Common myeloid progenitor, CD34-positive (primary cell): ENCODE measurements around the gene FN3K.

Experiments
- CTCF ChIA-PET: fragments of 350-600 bp; sonication (Branson Sonifier 250); formaldehyde crosslinking; loops from one replicate; lab custom pipeline; 2021; ENCODE audit warnings: antibody characterized with exemption; lab: Charles Lee
- POLR2A ChIA-PET: fragments of 350-600 bp; sonication (Branson Sonifier 250); formaldehyde crosslinking; loops from one replicate; lab custom pipeline; 2021; ENCODE audit warnings: antibody characterized with exemption; lab: Charles Lee
- DNase-seq, 3 donors: peaks; one replicate each; pipeline versions ENCODE4 v3.0.0 to v3.0.0-alpha.2; 2013
- H3K27ac ChIP-seq, 2 experiments: 1 replicate in 1 of 2; 2 replicates in 1 of 2; pipeline ENCODE4 v1.7.0; 2013; ENCODE audit warnings: inconsistent platforms in 2 of 2, low read length in 2 of 2, mild to moderate bottlenecking in 2 of 2, low read depth in 1 of 2, moderate library complexity in 1 of 2; ENCODE audit not compliant: severe bottlenecking in 2 of 2, insufficient read depth in 1 of 2, poor library complexity in 1 of 2
- H3K27me3 ChIP-seq, 5 experiments: replicated peaks in 2 of 5; 1 replicate in 3 of 5; 2 replicates in 2 of 5; pipeline versions ENCODE4 v1.6.1 to v1.7.0; 2013; ENCODE audit warnings: low read length in 4 of 5, mild to moderate bottlenecking in 2 of 5, moderate library complexity in 2 of 5, inconsistent platforms in 1 of 5; ENCODE audit not compliant: insufficient read depth in 5 of 5, control insufficient read depth in 4 of 5
- H3K36me3 ChIP-seq, 4 experiments: 1 replicate in 2 of 4; 2 replicates in 2 of 4; pipeline versions ENCODE4 v1.6.1 to v1.7.0; 2013; ENCODE audit warnings: low read length in 3 of 4, control low read depth in 1 of 4, mild to moderate bottlenecking in 1 of 4; ENCODE audit not compliant: control insufficient read depth in 4 of 4, insufficient read depth in 4 of 4
- H3K4me1 ChIP-seq, 4 experiments: 1 replicate in 3 of 4; 2 replicates in 1 of 4; pipeline versions ENCODE4 v1.6.1 to v1.7.1; 2013; ENCODE audit warnings: low read length in 3 of 4, mild to moderate bottlenecking in 3 of 4, control low read depth in 1 of 4, inconsistent platforms in 1 of 4, moderate library complexity in 1 of 4; ENCODE audit not compliant: control insufficient read depth in 4 of 4, insufficient read depth in 4 of 4; ENCODE audit errors: control extremely low read depth in 1 of 4
- H3K4me3 ChIP-seq, 7 experiments: 1 replicate in 4 of 7; 2 replicates in 3 of 7; pipeline versions ENCODE4 v1.5.1 to v1.7.0; 2013; ENCODE audit warnings: mild to moderate bottlenecking in 7 of 7, low read length in 6 of 7, moderate library complexity in 6 of 7, inconsistent platforms in 2 of 7, low read depth in 2 of 7, control low read depth in 1 of 7; ENCODE audit not compliant: insufficient read depth in 4 of 7, control insufficient read depth in 1 of 7; ENCODE audit errors: extremely low read depth in 1 of 7
- H3K9me3 ChIP-seq, 5 experiments: 1 replicate in 4 of 5; 2 replicates in 1 of 5; pipeline versions ENCODE4 v1.6.1 to v1.7.1; 2013; ENCODE audit warnings: low read length in 4 of 5, mild to moderate bottlenecking in 2 of 5, inconsistent platforms in 1 of 5, low read depth in 1 of 5, moderate library complexity in 1 of 5; ENCODE audit not compliant: control insufficient read depth in 4 of 5, insufficient read depth in 2 of 5; ENCODE audit errors: control extremely low read depth in 1 of 5
- WGBS: methylation state at CpG from one replicate; pipeline ENCODE4 v1.1.5; 2013; ENCODE audit not compliant: insufficient coverage; 5-methylcytosine and 5-hydroxymethylcytosine counted together

FN3K gene

GRCh38 chr17:82713071-82713723 lies 22.2 kb upstream of the FN3K start:
- POLR2A ChIA-PET: no interaction called here

GRCh38 chr17:82716203-82717010 lies 19.0 kb upstream of the FN3K start, which contains the start of gene FN3KRP:
Gene FN3KRP (plus strand): TSS chr17:82716706. CDS start chr17:82716756, 50 bp downstream.
- Histone ChIP-seq H3K9me3 (no peaks in the 10 kb centered on the region), H3K27ac (peak within 1 kb of the TSS in 1 of 2 experiments; percentile 77), H3K27me3 (no peaks in the 10 kb centered on the region), H3K36me3 (peaks cover 0 to 22% (median 17%) of the 10 kb centered on the region in 4 experiments), H3K4me1 (peaks cover 1 to 20% (median 16%) of the 10 kb centered on the region in 4 experiments), H3K4me3 (peak within 1 kb of the TSS; percentile 68 to 92 (median 85))
- WGBS: under 1% methylated on average over 39 of the region's 75 CpGs
- ChIA-PET POLR2A (interaction anchor here (0.6 to 1.0 kb wide), 3 partner anchors 19 to 36 kb away, joined by 3 read pairs; partner anchors contain the start of gene FN3K), CTCF (interaction anchor here (1.1 to 1.8 kb wide), 6 partner anchors 9 to 61 kb away, joined by 3 to 6 read pairs (median 4); no protein-coding TSS in a partner anchor)
- peak; percentile 96 to 98 (median 96) for DNase-seq

More at GRCh38 chr17:82713071-82713723, 22.2 kb upstream of the FN3K start:
- no peak for DNase-seq
- H3K27ac ChIP-seq: no peak overlapping the region
- H3K36me3 ChIP-seq: no peaks in the 10 kb centered on the region
- 95% methylated on average over 35 of the region's 35 CpGs for WGBS
- no peak overlapping the region for H3K4me3 ChIP-seq
- H3K9me3 ChIP-seq: no peaks in the 10 kb centered on the region
- CTCF ChIA-PET: interaction anchor here (0.5 to 1.2 kb wide), 3 partner anchors 20 to 304 kb away, joined by 3 read pairs; no protein-coding TSS in a partner anchor
- H3K4me1 ChIP-seq: peaks cover 1 to 19% (median 16%) of the 10 kb centered on the region in 4 experiments
- H3K27me3 ChIP-seq: no peaks in the 10 kb centered on the region

GRCh38 chr17:82718986-82719685 lies 16.3 kb upstream of the FN3K start:
- Histone ChIP-seq H3K36me3 (peaks cover 2 to 40% (median 27%) of the 10 kb centered on the region in 4 experiments), H3K27ac (no peak overlapping the region), H3K27me3 (no peaks in the 10 kb centered on the region), H3K9me3 (no peaks in the 10 kb centered on the region), H3K4me1 (peaks cover 1 to 20% (median 16%) of the 10 kb centered on the region in 4 experiments), H3K4me3 (no peak overlapping the region)
- ChIA-PET CTCF (interaction anchor here (0.6 kb wide), 1 partner anchor 53 kb away, joined by 3 read pairs; no protein-coding TSS in a partner anchor), POLR2A (no interaction called here)
- DNase-seq: no peak
- 99% methylated on average over 14 of the region's 18 CpGs for WGBS

GRCh38 chr17:82720204-82720603 lies 15.2 kb upstream of the FN3K start:
- CTCF ChIA-PET: no interaction called here
- H3K27ac ChIP-seq: no peak overlapping the region
- H3K36me3 ChIP-seq: peaks cover 2 to 40% (median 27%) of the 10 kb centered on the region in 4 experiments

GRCh38 chr17:82722341-82723013 lies 12.9 kb upstream of the FN3K start:
- Histone ChIP-seq H3K27ac (no peak overlapping the region), H3K4me3 (no peak overlapping the region), H3K27me3 (no peaks in the 10 kb centered on the region), H3K36me3 (peaks cover 4 to 54% (median 39%) of the 10 kb centered on the region in 4 experiments), H3K9me3 (no peaks in the 10 kb centered on the region), H3K4me1 (peaks cover 1 to 8% (median 6%) of the 10 kb centered on the region in 4 experiments)
- DNase-seq: no peak
- ChIA-PET CTCF (no interaction called here), POLR2A (no interaction called here)
- WGBS: 93% methylated on average over 13 of the region's 19 CpGs

More at GRCh38 chr17:82720204-82720603, 15.2 kb upstream of the FN3K start:
- WGBS: 99% methylated on average over 12 of the region's 19 CpGs
- no peak for DNase-seq
- Histone ChIP-seq H3K4me1 (peaks cover 1 to 20% (median 16%) of the 10 kb centered on the region in 4 experiments), H3K27me3 (no peaks in the 10 kb centered on the region), H3K4me3 (no peak overlapping the region), H3K9me3 (no peaks in the 10 kb centered on the region)
- POLR2A ChIA-PET: no interaction called here

- CTCF ChIA-PET: interaction anchor here (0.6 kb wide), 1 partner anchor 13 kb away, joined by 3 read pairs; no protein-coding TSS in a partner anchor
- no peak overlapping the region for H3K4me3 ChIP-seq
- no peak overlapping the region for H3K27ac ChIP-seq
- no peaks in the 10 kb centered on the region for H3K9me3 ChIP-seq
- 95% methylated on average over 17 of the region's 26 CpGs for WGBS
- H3K4me1 ChIP-seq: peaks cover 0 to under 1% (median 0%) of the 10 kb centered on the region in 4 experiments
- H3K27me3 ChIP-seq: no peaks in the 10 kb centered on the region
- POLR2A ChIA-PET: no interaction called here
- no peak for DNase-seq
- H3K36me3 ChIP-seq: peaks cover 4 to 58% (median 42%) of the 10 kb centered on the region in 4 experiments
Observed at GRCh38 chr17:82723169-82723807, 12.1 kb upstream of the FN3K start.
